Type B pancreatic cell (in vitro differentiated cells): ENCODE measurements around the gene MEX3C. TPM values are rescaled to one million over a fixed set of nuclear protein-coding genes. Genes with fewer than 3 reads are reported as not detected.

Experiments used
- DNase-seq: peaks from one replicate; pipeline ENCODE4 v3.0.0; 2021; ENCODE audit warnings: mixed read lengths; ENCODE audit not compliant: unreplicated experiment; ENCODE audit errors: extremely low spot score
- H3K27ac Mint-ChIP-seq: 2 replicates; pipeline ENCODE4 v1.8.0; 2021; ENCODE audit warnings: mild to moderate bottlenecking, mixed read lengths
- H3K27me3 Mint-ChIP-seq: 2 replicates; pipeline ENCODE4 v1.8.0; 2021; ENCODE audit warnings: mixed read lengths
- H3K36me3 Mint-ChIP-seq: 2 replicates; pipeline ENCODE4 v1.8.0; 2021; ENCODE audit warnings: mixed read lengths
- H3K4me1 Mint-ChIP-seq: one replicate; pipeline ENCODE4 v1.8.0; 2021; ENCODE audit warnings: mixed read lengths; ENCODE audit not compliant: unreplicated experiment
- H3K4me3 Mint-ChIP-seq: 2 replicates; pipeline ENCODE4 v1.8.0; 2021; ENCODE audit warnings: mild to moderate bottlenecking, mixed read lengths
- H3K9me3 Mint-ChIP-seq: 2 replicates; pipeline ENCODE4 v1.8.0; 2021; ENCODE audit warnings: mixed read lengths
- total RNA-seq: library from RNA; stranded (reverse); gene quantifications from 2 replicates; pipeline ENCODE4 v1.2.1, GENCODE V29; 2021; ENCODE audit warnings: low replicate concordance
- TF ChIP-seq, protein P1 (sequence below): fragments of 200-600 bp; sonication (generic); conservative IDR thresholded peaks from 2 replicates; pipeline ENCODE4 v1.5.0; 2021; ENCODE audit warnings: antibody characterized with exemption, mild to moderate bottlenecking

The MEX3C gene
- total RNA-seq, 1 donor from 2014 or later = 69.5 TPM

DNA sequence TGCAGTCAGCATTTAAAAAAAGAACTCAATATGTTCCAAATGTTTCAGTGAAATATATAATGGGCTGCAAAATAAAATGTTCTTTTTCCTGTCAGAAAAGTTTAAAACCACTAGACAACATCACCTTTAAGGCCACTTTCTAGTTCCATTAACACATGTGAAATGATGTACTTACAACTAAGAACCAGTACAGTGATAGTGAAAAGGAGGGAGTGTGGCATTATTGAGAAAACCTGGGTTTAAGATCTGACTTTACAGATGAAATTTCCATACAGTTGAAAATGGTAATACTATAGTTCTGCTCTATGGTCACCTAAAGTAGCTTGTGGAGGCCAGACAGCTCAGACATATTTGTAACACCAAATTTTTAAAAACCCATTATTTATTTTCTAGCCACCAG lies 14.7 kb downstream of the MEX3C start:
- peaks cover 16% of the 10 kb centered on the region for H3K4me1 Mint-ChIP-seq
- no peaks in the 10 kb centered on the region for H3K27me3 Mint-ChIP-seq
- no peak overlapping the region for H3K27ac Mint-ChIP-seq
- H3K36me3 Mint-ChIP-seq = peaks cover 38% of the 10 kb centered on the region
- TF ChIP-seq, protein P1, sequence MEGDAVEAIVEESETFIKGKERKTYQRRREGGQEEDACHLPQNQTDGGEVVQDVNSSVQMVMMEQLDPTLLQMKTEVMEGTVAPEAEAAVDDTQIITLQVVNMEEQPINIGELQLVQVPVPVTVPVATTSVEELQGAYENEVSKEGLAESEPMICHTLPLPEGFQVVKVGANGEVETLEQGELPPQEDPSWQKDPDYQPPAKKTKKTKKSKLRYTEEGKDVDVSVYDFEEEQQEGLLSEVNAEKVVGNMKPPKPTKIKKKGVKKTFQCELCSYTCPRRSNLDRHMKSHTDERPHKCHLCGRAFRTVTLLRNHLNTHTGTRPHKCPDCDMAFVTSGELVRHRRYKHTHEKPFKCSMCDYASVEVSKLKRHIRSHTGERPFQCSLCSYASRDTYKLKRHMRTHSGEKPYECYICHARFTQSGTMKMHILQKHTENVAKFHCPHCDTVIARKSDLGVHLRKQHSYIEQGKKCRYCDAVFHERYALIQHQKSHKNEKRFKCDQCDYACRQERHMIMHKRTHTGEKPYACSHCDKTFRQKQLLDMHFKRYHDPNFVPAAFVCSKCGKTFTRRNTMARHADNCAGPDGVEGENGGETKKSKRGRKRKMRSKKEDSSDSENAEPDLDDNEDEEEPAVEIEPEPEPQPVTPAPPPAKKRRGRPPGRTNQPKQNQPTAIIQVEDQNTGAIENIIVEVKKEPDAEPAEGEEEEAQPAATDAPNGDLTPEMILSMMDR = no peak
- no peaks in the 10 kb centered on the region for H3K9me3 Mint-ChIP-seq
- no peak overlapping the region for H3K4me3 Mint-ChIP-seq
- no peak for DNase-seq

DNA sequence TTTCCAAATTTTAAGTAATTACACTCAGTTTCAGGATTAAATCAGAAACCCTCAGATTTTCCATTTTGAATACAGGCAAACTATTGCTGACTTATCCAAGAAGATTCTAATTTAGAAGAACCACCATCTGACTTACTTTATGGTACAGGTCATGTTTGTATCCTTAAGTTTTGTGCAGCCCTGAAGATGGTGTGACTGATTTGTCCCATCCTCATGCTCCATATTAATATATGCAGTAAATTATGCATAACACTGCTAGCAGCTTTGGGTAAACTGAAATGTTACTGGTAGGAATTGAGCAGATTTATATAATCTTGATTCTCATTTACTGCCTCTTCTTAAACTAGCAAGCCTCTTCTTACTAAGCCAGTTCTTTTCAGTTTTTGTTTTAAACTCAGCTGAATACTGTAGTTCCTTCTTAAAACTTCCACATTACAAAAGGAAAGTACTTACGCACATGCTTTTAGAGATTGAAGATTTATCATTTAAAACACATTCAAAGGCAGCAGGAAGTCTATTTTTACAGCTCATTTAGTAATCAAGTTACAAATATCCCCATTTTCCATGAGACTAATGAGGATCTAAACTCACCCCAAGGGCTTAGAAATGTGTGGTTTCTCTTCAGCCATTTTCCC lies 25.7 kb downstream of the MEX3C start:
- Mint-ChIP-seq H3K4me1 (peaks cover 10% of the 10 kb centered on the region), H3K36me3 (peaks cover 25% of the 10 kb centered on the region), H3K4me3 (no peak overlapping the region), H3K9me3 (no peaks in the 10 kb centered on the region), H3K27me3 (no peaks in the 10 kb centered on the region), H3K27ac (no peak overlapping the region)
- TF ChIP-seq, protein P1 = no peak
- no peak for DNase-seq

DNA sequence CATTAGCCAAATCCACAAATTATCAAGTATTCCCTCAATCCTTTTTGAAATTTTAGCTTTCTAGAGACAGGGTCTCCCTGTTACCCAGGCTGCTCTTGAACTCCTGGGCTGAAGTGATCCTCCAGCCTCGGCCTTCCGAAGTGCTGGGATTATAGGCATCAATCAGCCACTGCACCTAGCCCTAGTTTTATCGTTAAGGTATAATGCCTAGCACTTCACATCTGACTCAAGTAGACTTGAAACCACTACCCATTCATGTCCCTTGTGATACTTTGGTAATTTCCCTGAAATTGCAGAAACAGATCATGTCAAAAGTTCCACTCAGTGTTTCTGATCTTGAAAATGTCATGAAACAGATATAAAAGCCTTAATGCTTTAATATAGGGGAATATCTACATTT lies 26.3 kb downstream of the MEX3C start:
- H3K4me3 Mint-ChIP-seq = no peak overlapping the region
- H3K27ac Mint-ChIP-seq = no peak overlapping the region
- DNase-seq = no peak
- TF ChIP-seq, protein P1 = no peak
- H3K4me1 Mint-ChIP-seq = peaks cover 10% of the 10 kb centered on the region
- H3K9me3 Mint-ChIP-seq = no peaks in the 10 kb centered on the region
- no peaks in the 10 kb centered on the region for H3K27me3 Mint-ChIP-seq
- peaks cover 20% of the 10 kb centered on the region for H3K36me3 Mint-ChIP-seq

DNA sequence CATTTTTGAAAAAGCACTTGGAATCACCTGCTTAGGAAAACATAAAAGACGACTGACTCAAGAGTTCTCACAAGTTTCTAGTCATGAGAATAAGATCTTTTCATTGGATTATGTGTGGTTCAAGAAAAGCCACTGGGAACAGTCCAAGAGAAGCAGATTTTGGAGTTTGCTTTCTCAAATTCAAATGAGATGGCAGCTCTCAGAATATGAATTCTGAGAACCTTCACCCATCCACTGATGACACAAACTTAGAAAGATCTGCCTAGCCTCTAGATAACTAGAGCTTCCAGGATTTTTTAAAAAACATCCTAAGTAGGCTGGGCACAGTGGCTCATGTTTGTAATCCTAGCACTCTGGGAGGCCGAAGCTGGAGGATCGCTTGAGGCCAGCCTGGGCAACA lies 26.8 kb downstream of the MEX3C start:
- no peak overlapping the region for H3K27ac Mint-ChIP-seq
- H3K36me3 Mint-ChIP-seq = peaks cover 14% of the 10 kb centered on the region
- H3K4me3 Mint-ChIP-seq = no peak overlapping the region
- TF ChIP-seq, protein P1 = no peak
- peaks cover 10% of the 10 kb centered on the region for H3K4me1 Mint-ChIP-seq
- no peaks in the 10 kb centered on the region for H3K9me3 Mint-ChIP-seq
- no peaks in the 10 kb centered on the region for H3K27me3 Mint-ChIP-seq
- no peak for DNase-seq

DNA sequence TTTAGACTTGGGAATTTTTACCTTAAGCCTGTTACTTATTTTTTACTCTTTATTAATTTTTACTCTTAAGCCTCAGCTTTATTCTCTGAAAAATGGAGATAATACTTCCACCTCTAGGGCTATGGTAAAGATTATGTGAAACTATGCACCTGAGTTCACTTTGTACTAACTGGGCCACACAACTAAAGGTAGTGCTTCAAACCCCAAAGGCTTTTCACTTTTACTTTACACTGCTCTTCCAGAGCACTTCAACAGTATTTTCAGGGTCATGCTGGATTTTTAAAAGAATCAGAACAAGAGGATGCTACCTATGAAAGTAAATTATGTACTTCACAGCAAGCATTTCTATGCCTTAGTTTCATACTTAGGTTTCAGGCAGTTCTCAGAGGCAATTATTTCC lies 27.8 kb downstream of the MEX3C start:
- H3K4me1 Mint-ChIP-seq = peaks cover 13% of the 10 kb centered on the region
- TF ChIP-seq, protein P1 = no peak

More for the DNA sequence above, 27.8 kb downstream of the MEX3C start:
- DNase-seq = no peak
- Mint-ChIP-seq H3K27ac (no peak overlapping the region), H3K4me3 (no peak overlapping the region), H3K27me3 (no peaks in the 10 kb centered on the region), H3K36me3 (peaks cover 12% of the 10 kb centered on the region), H3K9me3 (no peaks in the 10 kb centered on the region)
